Mammary epithelial cell (primary cell): Measurements from ENCODE around the gene DOCK1.

Source experiments
- CTCF ChIP-seq, 2 donors: IDR thresholded peaks in 1 of 2; conservative IDR thresholded peaks in 1 of 2; 2 replicates each; pipeline ENCODE4 v1.5.1; 2011 to 2012; ENCODE audit warnings: inconsistent platforms in 2 of 2, low read length in 2 of 2, mild to moderate bottlenecking in 2 of 2, control low read depth in 1 of 2, low read depth in 1 of 2; ENCODE audit not compliant: insufficient read depth in 1 of 2; ENCODE audit errors: extremely low read depth in 1 of 2
- EZH2 ChIP-seq: IDR thresholded peaks from 2 replicates; pipeline ENCODE4 v1.6.1; 2012; ENCODE audit warnings: low read length, inconsistent platforms, borderline replicate concordance

DNA sequence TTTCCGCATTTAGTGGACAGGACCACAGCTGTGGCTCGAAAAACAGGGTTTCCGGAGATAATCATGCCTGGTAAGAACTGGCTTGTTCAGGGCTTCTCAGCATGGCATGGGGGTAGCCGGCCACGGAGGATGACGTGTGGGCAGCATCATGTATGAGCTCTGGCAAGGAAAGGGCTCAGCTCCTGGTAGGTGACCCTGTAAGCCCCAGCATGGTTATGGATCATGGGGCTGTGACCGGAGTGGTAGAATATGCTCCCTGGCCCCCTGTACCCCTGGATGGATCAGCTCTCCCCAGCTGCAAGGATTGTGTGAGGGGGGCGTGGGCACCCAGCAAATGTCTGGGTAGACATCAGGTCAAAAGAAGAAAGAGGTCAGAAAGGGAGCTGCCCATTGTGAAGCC is 113.5 kb downstream of the DOCK1 start:
- TF ChIP-seq CTCF (conservative IDR thresholded peaks at IDR 0.05 in 1 of 2, IDR thresholded peaks at IDR 0.05 in 1 of 2; ENCODE audit: extremely low read depth in 1 of 2, insufficient read depth in 1 of 2, low read depth in 1 of 2, low read length in 2 of 2) (no peak), EZH2 (no peak)
